Left ventricle myocardium inferior (tissue), 1 donor: Measurements from ENCODE around the gene ZNF845. TPM values are rescaled to one million over a fixed set of nuclear protein-coding genes. Genes with fewer than 3 reads are reported as not detected.

Source experiments
- DNase-seq: peaks from one replicate; pipeline ENCODE4 v3.0.0-alpha.2; 2020
- H3K27ac ChIP-seq: fragments of 200-600 bp; replicated peaks from 2 replicates; pipeline ENCODE4 v1.8.0; 2021
- H3K27me3 ChIP-seq: fragments of 200-600 bp; 2 replicates; pipeline ENCODE4 v1.8.0; 2021; ENCODE audit warnings: low read depth
- H3K36me3 ChIP-seq: fragments of 200-600 bp; 2 replicates; pipeline ENCODE4 v1.8.0; 2021
- H3K4me1 ChIP-seq: fragments of 200-600 bp; 2 replicates; pipeline ENCODE4 v1.8.0; 2021
- H3K4me3 ChIP-seq: fragments of 200-600 bp; 2 replicates; pipeline ENCODE4 v1.8.0; 2021; ENCODE audit warnings: mild to moderate bottlenecking, moderate library complexity
- H3K9me3 ChIP-seq: fragments of 200-600 bp; replicated peaks from 2 replicates; pipeline ENCODE4 v1.8.0; 2021
- CTCF ChIP-seq: fragments of 200-600 bp; IDR thresholded peaks from 2 replicates; pipeline ENCODE4 v1.8.0; 2021; ENCODE audit warnings: antibody characterized with exemption, mild to moderate bottlenecking, borderline replicate concordance
- intact Hi-C: fragments of 100-400 bp; cut with micrococcal nuclease; formaldehyde crosslinking; loops from one replicate; pipeline ENCODE4 v1.11.0; 2022
- total RNA-seq: library from RNA; stranded (reverse); fragmentation: NEBNext Ultra II Directional; extraction: Animal tissue kit (Norgen Biotek cat#: 25700); gene quantifications from one replicate; pipeline ENCODE4 v1.2.1, GENCODE V29; 2021
- donor health status: DM: no; HTN: yes; CAD: no; lungs with severe emphysema.

Gene ZNF845
- total RNA-seq, 1 donor from 2014 or later, result 3.5 TPM

- H3K36me3 ChIP-seq, result peaks cover 19% of the 10 kb centered on the region
- H3K4me1 ChIP-seq, result no peaks in the 10 kb centered on the region
- H3K27ac ChIP-seq, result no peak overlapping the region
- H3K4me3 ChIP-seq, result no peak overlapping the region
- intact Hi-C loops, result no loop called here
- no peak for DNase-seq
- peaks cover 15% of the 10 kb centered on the region for H3K27me3 ChIP-seq
- no peak for TF ChIP-seq CTCF
- H3K9me3 ChIP-seq, result peaks cover 21% of the 10 kb centered on the region
Observed at GRCh38 chr19:53388168-53388567, 54.6 kb downstream of the ZNF845 start.

- TF ChIP-seq CTCF, result no peak
- intact Hi-C loops, result no loop called here
- no peak overlapping the region for H3K27ac ChIP-seq
Observed at GRCh38 chr19:53388904-53389303, 55.4 kb downstream of the ZNF845 start.

GRCh38 chr19:53389571-53389970, 56.0 kb downstream of the ZNF845 start:
- no peak for TF ChIP-seq CTCF
- Histone ChIP-seq H3K9me3 (peaks cover 7% of the 10 kb centered on the region), H3K4me1 (peaks cover 7% of the 10 kb centered on the region), H3K27ac (no peak overlapping the region), H3K4me3 (no peak overlapping the region), H3K36me3 (peaks cover 18% of the 10 kb centered on the region), H3K27me3 (peaks cover 15% of the 10 kb centered on the region)
- intact Hi-C loops, result no loop called here
- no peak for DNase-seq

More at GRCh38 chr19:53388904-53389303, 55.4 kb downstream of the ZNF845 start:
- no peak for DNase-seq
- peaks cover under 1% of the 10 kb centered on the region for H3K4me1 ChIP-seq
- peaks cover 19% of the 10 kb centered on the region for H3K36me3 ChIP-seq
- peaks cover 14% of the 10 kb centered on the region for H3K9me3 ChIP-seq
- peaks cover 15% of the 10 kb centered on the region for H3K27me3 ChIP-seq
- no peak overlapping the region for H3K4me3 ChIP-seq

- H3K4me3 ChIP-seq, result no peak overlapping the region
- no peak for TF ChIP-seq CTCF
- peaks cover 9% of the 10 kb centered on the region for H3K4me1 ChIP-seq
- no peak for DNase-seq
- H3K36me3 ChIP-seq, result peaks cover 14% of the 10 kb centered on the region
- H3K27me3 ChIP-seq, result peaks cover 15% of the 10 kb centered on the region
- no peak overlapping the region for H3K27ac ChIP-seq
- H3K9me3 ChIP-seq, result peaks cover 3% of the 10 kb centered on the region
- intact Hi-C loops, result no loop called here
Observed at GRCh38 chr19:53389978-53390377, 56.4 kb downstream of the ZNF845 start.

- intact Hi-C loops, result no loop called here
- Histone ChIP-seq H3K4me1 (peaks cover 29% of the 10 kb centered on the region), H3K9me3 (peaks cover under 1% of the 10 kb centered on the region), H3K27ac (peak overlapping the region; percentile 91), H3K4me3 (peak overlapping the region; percentile 93), H3K36me3 (peaks cover 16% of the 10 kb centered on the region), H3K27me3 (peaks cover 7% of the 10 kb centered on the region)
- peak; percentile 64 for DNase-seq
- TF ChIP-seq CTCF, result no peak
Observed at GRCh38 chr19:53394522-53394973, 61.0 kb downstream of the ZNF845 start.
